Gastroesophageal sphincter (tissue), 4 donors: ENCODE measurements around the gene VPS26C. TPM values are rescaled to one million over a fixed set of nuclear protein-coding genes. Genes with fewer than 3 reads are reported as not detected.
"Not testable (repeated sequence)": the region's sequence is repeated elsewhere in the genome, so short reads cannot be mapped to it uniquely, and the experiment has no call there.

ENCODE experiments used
- ATAC-seq: fragments of 150-250 bp; one replicate; pipeline ENCODE4 v1.9.1; 2016; ENCODE audit warnings: mild to moderate bottlenecking, moderate library complexity
- H3K27ac ChIP-seq, 4 donors: fragments of 200-600 bp; sonication (generic) in 3 of 4; 1 replicate in 3 of 4; 2 replicates in 1 of 4; pipeline ENCODE4 v1.5.1; 2016 to 2019
- H3K27me3 ChIP-seq: fragments of 200-600 bp; sonication (generic); one replicate; pipeline ENCODE4 v1.5.1; 2019
- H3K36me3 ChIP-seq, 2 donors: fragments of 200-600 bp; sonication (generic); one replicate each; pipeline ENCODE4 v1.5.1; 2019; ENCODE audit warnings: control low read depth in 1 of 2
- H3K4me1 ChIP-seq, 3 donors: fragments of 200-600 bp; sonication (generic); 1 replicate in 2 of 3; 2 replicates in 1 of 3; pipeline ENCODE4 v1.5.1; 2016 to 2019; ENCODE audit warnings: control low read depth in 2 of 3
- H3K4me3 ChIP-seq, 2 donors: fragments of 200-600 bp; sonication (generic); one replicate each; pipeline ENCODE4 v1.5.1; 2019; ENCODE audit warnings: mild to moderate bottlenecking in 1 of 2, moderate library complexity in 1 of 2
- H3K9me3 ChIP-seq, 3 donors: fragments of 200-600 bp; sonication (generic); one replicate each; pipeline ENCODE4 v1.5.1; 2017 to 2019; ENCODE audit warnings: control low read depth in 2 of 3
- CTCF ChIP-seq, 4 experiments: fragments of 200-600 bp in 2 of 4; fragments of 450-650 bp in 2 of 4; sonication (generic) in 1 of 4; IDR thresholded peaks; one replicate each; pipeline ENCODE4 v1.5.1; 2017 to 2019; ENCODE audit warnings: antibody characterized with exemption in 4 of 4, mild to moderate bottlenecking in 2 of 4, moderate library complexity in 2 of 4
- EP300 ChIP-seq: sonication (generic); formaldehyde crosslinking; IDR thresholded peaks from one replicate; pipeline ENCODE4 v1.6.1; 2017; ENCODE audit warnings: antibody characterized with exemption, mild to moderate bottlenecking
- POLR2A ChIP-seq, 2 donors: fragments of 450-650 bp; IDR thresholded peaks; one replicate each; pipeline ENCODE4 v1.6.1; 2017; ENCODE audit warnings: antibody characterized with exemption in 2 of 2, mild to moderate bottlenecking in 2 of 2, moderate library complexity in 1 of 2
- POLR2AphosphoS5 ChIP-seq: sonication (generic); formaldehyde crosslinking; IDR thresholded peaks from one replicate; pipeline ENCODE4 v1.6.1; 2017; ENCODE audit warnings: antibody characterized with exemption
- WGBS, 2 donors: methylation state at CpG; one replicate each; pipeline ENCODE4 v1.1.5; 2018; ENCODE audit warnings: low coverage in 1 of 2; 5-methylcytosine and 5-hydroxymethylcytosine counted together
- total RNA-seq, 4 donors: library from RNA; depleted of rRNA; stranded (reverse); fragments of >200 nt; gene quantifications; one replicate each; pipeline ENCODE4 v1.1.0, GENCODE V29; 2016

The VPS26C gene
- total RNA-seq: 10 to 100 TPM; 67.0 to 72.3 (median 68.4) TPM

- H3K4me1 ChIP-seq: peaks cover 0 to 43% (median 4%) of the 10 kb centered on the region in 3 donors
- H3K27me3 ChIP-seq: no peaks in the 10 kb centered on the region
- H3K27ac ChIP-seq: peak within 1 kb of the TSS; percentile 91 to 98 (median 96)
- TF ChIP-seq POLR2A (IDR thresholded peaks at IDR 0.05) (peak; percentile 69 to 89), POLR2AphosphoS5 (peak; percentile 95), EP300 (no peak)
- ATAC-seq: peak; percentile 95
- no peaks in the 10 kb centered on the region for H3K36me3 ChIP-seq
- H3K4me3 ChIP-seq: peak within 1 kb of the TSS; percentile 73 to 76
- WGBS, 2 donors: no CpG with 5 or more reads among the region's 86 CpGs
- H3K9me3 ChIP-seq: no peaks in the 10 kb centered on the region
Observed at GRCh38 chr21:37267269-37268185, at the start of gene VPS26C. VPS26C (minus strand) TSS chr21:37267334; CDS start chr21:37267294, 40 bp downstream.

- WGBS, 2 donors: 64 to 82% methylated on average over 2 of the region's 2 CpGs
Observed at GRCh38 chr21:37316072-37316471, 48.9 kb upstream of the VPS26C start.

GRCh38 chr21:37300114-37300751 lies 33.1 kb upstream of the VPS26C start:
- H3K36me3 ChIP-seq: no peaks in the 10 kb centered on the region
- H3K27me3 ChIP-seq: no peaks in the 10 kb centered on the region
- no peaks in the 10 kb centered on the region for H3K9me3 ChIP-seq
- ATAC-seq: no peak
- 67 to 96% methylated on average over 4 of the region's 4 CpGs for WGBS, 2 donors
- H3K4me1 ChIP-seq: peaks cover 0 to 1% (median 0%) of the 10 kb centered on the region in 3 donors
- TF ChIP-seq EP300 (no peak), POLR2AphosphoS5 (no peak), POLR2A (IDR thresholded peaks at IDR 0.05) (no peak), CTCF (IDR thresholded peaks at IDR 0.05) (no peak)
- no peak overlapping the region for H3K4me3 ChIP-seq
- H3K27ac ChIP-seq: no peak overlapping the region

More at GRCh38 chr21:37316072-37316471, 48.9 kb upstream of the VPS26C start:
- not testable (repeated sequence) for H3K4me3 ChIP-seq, H3K27ac ChIP-seq, H3K36me3 ChIP-seq, H3K4me1 ChIP-seq, ATAC-seq, H3K27me3 ChIP-seq
- peaks cover 0 to 21% (median 0%) of the 10 kb centered on the region in 3 donors for H3K9me3 ChIP-seq

- Histone ChIP-seq H3K36me3 (no peaks in the 10 kb centered on the region), H3K4me1 (peaks cover 0 to 11% (median 0%) of the 10 kb centered on the region in 3 donors), H3K4me3 (no peak overlapping the region), H3K9me3 (no peaks in the 10 kb centered on the region), H3K27me3 (no peaks in the 10 kb centered on the region), H3K27ac (no peak overlapping the region)
- TF ChIP-seq EP300: no peak
- no peak for TF ChIP-seq POLR2AphosphoS5
- no peak for TF ChIP-seq CTCF (IDR thresholded peaks at IDR 0.05)
- no peak for TF ChIP-seq POLR2A (IDR thresholded peaks at IDR 0.05)
- ATAC-seq: no peak
- 89 to 100% methylated on average over 2 to 6 of the region's 7 CpGs for WGBS, 2 donors
Observed at GRCh38 chr21:37297364-37297763, 30.2 kb upstream of the VPS26C start.

- H3K36me3 ChIP-seq: no peaks in the 10 kb centered on the region
- no peak overlapping the region for H3K4me3 ChIP-seq
- H3K9me3 ChIP-seq: no peaks in the 10 kb centered on the region
- H3K4me1 ChIP-seq: peaks cover 0 to 11% (median 0%) of the 10 kb centered on the region in 3 donors
- no peaks in the 10 kb centered on the region for H3K27me3 ChIP-seq
- no peak for ATAC-seq
- TF ChIP-seq POLR2AphosphoS5 (no peak), EP300 (no peak), POLR2A (IDR thresholded peaks at IDR 0.05) (no peak), CTCF (IDR thresholded peaks at IDR 0.05) (no peak)
- H3K27ac ChIP-seq: no peak overlapping the region
- 11 to 36% methylated on average over 4 to 5 of the region's 5 CpGs for WGBS, 2 donors
Observed at GRCh38 chr21:37294679-37295078, 27.5 kb upstream of the VPS26C start.
